NT2/D1 (cell line): ENCODE results near the gene CBR3.

Source experiments
- YY1 ChIP-seq: IDR thresholded peaks from 2 replicates; pipeline ENCODE4 v1.6.1; 2011; ENCODE audit not compliant: insufficient read length, insufficient read depth
- ZNF274 ChIP-seq: IDR thresholded peaks from 2 replicates; pipeline ENCODE4 v1.6.1; 2011; ENCODE audit warnings: mild to moderate bottlenecking, low read depth, low read length

DNA sequence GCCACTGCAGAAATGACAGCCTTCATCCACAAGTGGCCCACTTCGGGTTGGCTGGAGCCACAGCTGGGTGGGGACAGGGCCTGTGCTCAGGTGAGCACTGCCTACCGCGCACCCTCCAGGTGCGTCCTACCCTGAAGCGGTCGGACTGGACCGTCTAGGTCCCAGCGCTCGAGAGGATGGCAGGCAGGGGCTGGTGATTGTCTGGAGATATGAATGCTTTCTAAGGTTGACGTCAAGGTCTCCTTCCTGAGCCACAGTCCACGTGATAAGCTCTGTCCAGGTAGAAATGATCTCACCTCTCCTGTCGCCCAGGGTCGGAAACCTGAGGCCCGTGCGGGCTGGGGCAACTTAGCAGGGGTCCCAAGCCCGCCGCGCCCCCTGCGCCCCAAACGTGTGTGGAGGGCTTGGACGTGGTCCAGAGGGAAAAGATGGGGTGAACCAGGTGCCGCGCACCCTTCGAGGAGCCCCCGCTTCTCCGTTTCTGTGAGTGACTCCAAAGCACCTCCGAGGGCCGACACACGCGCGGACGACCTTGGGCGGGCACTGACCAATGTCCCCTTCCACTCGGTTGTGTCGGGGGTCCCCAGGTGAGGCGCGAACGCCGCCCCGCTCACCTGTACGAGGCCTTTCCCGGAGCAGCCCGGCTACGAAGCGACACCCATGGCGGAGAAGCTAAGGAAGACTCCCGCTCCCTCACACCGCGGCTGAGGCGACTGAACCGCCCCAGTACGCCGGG, 20.9 kb downstream of the CBR3 start:
- TF ChIP-seq ZNF274 (no peak), YY1 (no peak)
